ENCODE measurements around the gene ITIH1.

ITIH1 gene

GRCh38 chr3:52770496-52771333, 6.7 kb upstream of the ITIH1 start, which contains the start of gene NEK4:
NEK4 (minus strand) TSS chr3:52770940; CDS start chr3:52770746, 194 bp downstream.
- TF ChIP-seq CTCF (conservative IDR thresholded peaks at IDR 0.05) = no peak
- peak within 1 kb of the TSS; percentile 88 for H3K27ac ChIP-seq

GRCh38 chr3:52771334-52771681, 6.1 kb upstream of the ITIH1 start:
- H3K27ac ChIP-seq = peak overlapping the region; percentile 88
- TF ChIP-seq CTCF (conservative IDR thresholded peaks at IDR 0.05) = no peak

- TF ChIP-seq CTCF (conservative IDR thresholded peaks at IDR 0.05) = no peak
- H3K27ac ChIP-seq = peak overlapping the region; percentile 88
These were observed 5.7 kb upstream of the ITIH1 start for GRCh38 chr3:52771702-52772101.

- no peak for TF ChIP-seq CTCF (conservative IDR thresholded peaks at IDR 0.05)
These were observed 3.9 kb upstream of the ITIH1 start for GRCh38 chr3:52773361-52774065.

GRCh38 chr3:52774066-52774713, 3.2 kb upstream of the ITIH1 start:
- H3K27ac ChIP-seq = no peak overlapping the region
- no peak for TF ChIP-seq CTCF (conservative IDR thresholded peaks at IDR 0.05)

More at GRCh38 chr3:52773361-52774065, 3.9 kb upstream of the ITIH1 start:
- no peak overlapping the region for H3K27ac ChIP-seq

GRCh38 chr3:52774901-52775864, 2.2 kb upstream of the ITIH1 start:
- H3K27ac ChIP-seq = peak overlapping the region; percentile 13; the same call in 1 of the 2 replicates
- TF ChIP-seq CTCF (conservative IDR thresholded peaks at IDR 0.05) = no peak

All from VCaP (cell line).